GM10847 (cell line): ENCODE measurements around the gene PI4KB.

Source experiments
- POLR2A ChIP-seq: IDR thresholded peaks from 2 replicates; pipeline ENCODE4 v1.6.1; 2011; ENCODE audit not compliant: insufficient read length; ENCODE audit errors: extremely low read depth

PI4KB gene

DNA sequence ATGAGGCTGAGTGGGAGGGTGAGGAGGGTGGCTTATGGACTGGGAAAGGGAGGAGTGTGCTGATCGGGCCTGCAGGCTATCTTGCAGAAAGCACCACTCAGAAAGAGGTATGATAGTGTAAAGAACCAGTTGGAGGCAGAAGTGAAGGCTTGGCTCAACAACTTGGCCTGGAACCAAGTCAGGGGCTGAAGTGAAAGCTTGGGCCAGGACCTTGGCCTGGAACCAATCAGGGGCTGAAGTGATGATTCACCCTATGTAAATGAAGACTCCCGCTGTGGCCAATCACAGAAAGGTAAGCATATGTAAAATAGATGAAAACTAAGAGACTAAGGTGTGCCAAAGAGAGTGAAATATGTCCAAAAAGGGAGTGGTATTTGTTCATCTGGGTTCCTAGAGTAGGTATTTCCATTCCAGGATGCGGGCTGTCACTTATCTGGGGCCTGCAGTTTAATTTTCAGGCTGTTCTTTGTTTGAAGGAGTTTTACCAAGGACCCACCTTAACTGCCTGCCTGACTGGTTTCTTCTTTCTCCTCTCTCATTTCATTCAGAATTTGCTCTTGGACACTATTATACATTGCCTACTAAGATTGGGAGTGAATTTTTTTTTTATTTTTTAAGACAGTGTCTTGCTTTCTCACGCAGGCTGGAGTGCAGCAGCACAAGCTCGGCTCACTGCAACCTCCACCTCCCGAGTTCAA is 25.0 kb upstream of the PI4KB start:
- TF ChIP-seq POLR2A, result no peak

DNA sequence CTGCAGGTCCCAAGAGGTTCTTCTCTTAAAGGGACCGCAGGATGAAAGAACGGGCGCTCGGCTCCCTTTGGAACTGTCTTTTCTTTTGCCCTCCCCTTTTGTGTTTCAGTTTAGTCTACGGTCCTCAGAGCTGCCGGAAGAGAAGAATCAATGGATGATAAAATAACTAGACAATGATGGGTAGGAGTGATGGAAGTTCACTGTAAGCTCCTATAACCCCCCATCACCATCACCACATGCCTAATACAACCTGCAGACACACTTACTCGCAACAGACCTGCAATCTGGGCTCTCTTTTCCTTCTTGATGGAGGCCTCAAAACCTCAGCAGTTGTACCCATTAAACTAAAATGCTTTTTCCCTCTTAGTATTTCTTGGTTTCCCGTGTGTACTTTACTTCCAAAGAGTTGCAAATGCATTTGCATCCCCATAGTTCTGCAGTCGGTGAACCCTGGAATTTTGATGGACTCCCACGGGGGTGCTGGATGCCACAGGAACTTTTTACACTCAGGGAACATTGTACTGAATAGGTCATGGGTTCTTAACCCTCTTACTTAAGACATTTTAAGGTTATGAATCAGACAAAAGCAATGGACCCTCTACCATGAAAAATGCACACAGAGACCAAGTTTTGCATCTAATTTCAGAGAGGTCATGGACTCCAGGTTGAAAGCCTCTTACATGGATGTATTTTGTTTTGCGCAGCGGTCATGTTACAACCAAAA is 20.5 kb upstream of the PI4KB start:
- no peak for TF ChIP-seq POLR2A

DNA sequence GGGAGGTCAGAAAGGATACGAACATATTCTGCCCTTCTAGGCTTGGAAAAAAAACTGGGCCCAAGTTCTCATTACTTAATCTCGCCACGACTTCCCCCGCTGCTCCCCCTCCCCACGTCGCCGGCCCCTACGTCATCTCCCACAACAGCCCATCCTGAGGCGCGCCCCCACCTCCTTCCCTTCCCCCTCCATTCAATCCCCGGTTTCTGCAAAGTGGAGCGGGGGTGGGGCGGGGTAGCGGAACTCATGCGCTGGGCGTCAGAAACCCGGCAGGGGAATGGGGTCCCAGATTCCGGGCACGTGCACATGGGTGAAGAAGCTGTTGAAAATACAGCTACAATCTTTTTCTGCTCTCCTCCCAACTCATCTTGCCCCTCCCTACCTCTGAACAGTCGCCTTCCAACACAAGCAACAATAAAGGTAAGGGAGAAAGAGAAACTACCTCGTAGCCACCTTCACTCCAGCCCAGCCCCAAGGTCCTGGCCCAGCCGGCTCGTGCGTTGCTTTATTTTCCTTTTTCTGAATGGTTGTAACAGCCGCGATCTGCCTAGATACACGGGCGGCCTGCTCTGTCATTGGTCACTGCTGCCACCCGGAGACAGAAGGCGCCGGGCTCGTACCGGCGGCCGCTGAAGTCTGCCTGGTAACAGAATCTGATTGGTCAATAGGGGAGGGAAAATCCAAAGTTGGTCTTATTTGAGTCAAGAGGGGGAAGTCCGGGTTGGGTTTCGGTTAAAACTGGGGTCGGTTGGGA is 19.7 kb upstream of the PI4KB start, which contains the start of gene RFX5:
TSS of gene RFX5 (minus strand) at position 484 of the 754 bp plus-strand sequence. CDS start 932 bp downstream, outside the sequence.
- peak; percentile 17 for TF ChIP-seq POLR2A

DNA sequence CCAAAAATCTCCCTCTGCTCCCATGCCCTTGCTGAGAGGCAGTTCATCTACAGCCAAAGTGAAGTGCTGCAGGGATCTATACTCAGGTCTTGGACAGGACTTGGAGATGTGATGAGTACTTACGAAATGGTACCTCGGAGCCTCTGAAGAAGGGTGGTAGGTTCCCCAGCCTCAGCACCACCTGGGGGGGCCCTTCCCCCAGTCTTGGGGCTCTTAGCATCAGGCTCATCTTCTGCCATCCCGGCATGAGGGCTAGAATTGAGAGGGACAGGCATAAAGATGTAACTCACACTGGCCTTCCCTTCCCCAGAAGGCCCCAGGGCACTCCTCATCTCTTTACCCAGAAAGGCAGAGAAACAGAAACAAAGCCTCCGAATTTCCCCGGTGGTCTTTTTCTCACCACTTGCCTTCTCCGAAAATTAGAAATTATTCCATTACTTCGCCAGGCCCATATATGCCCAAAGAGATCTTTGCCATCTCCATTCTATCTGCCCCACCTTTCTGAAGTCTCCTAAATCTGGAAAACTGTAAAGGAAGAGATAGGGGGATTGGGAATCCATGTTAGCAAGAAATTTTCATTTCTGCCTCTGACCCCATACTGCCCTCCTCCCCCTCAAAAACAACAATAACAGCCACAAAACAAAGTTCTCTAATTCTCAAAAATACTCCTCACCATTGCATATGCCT is 19.0 kb upstream of the PI4KB start:
- no peak for TF ChIP-seq POLR2A

DNA sequence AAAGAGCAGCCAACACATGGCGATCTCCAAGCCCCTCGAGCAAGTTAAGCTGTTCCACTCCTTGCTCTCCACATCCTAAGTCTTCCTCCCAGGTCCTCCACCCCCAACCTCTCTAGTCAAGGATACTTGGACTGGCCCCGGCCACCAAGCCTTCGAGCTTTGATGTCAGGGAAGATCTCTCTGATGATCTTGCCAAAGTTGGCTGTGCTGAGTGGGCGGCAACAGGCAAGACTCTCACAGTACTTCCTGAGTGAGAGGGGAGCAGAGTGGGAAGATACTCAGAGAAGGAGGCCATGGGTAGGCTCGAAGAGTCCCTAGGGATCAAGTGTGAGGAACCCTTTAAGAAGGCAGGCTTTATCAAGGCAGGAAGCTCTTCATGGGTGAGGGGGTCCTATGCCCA is 17.1 kb upstream of the PI4KB start:
- TF ChIP-seq POLR2A, result no peak

DNA sequence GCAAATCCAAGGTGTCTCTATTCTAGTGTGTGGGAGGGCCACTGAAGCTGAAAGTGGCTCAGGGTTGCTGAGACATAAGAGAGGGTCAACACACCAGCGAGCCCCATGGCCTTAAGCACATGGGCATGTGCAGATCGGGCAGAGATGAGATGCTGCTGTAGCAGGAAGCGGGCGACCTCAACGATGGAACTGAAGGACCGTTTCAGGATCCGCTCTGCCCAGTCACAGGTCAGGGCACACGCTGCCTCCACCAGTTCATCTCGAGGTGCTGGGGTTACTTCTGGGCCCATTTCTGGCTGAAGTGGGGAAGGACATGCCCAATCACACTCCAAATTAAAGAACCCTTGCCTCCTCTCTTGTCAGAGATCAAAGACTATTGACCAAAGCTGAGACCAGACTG is 16.4 kb upstream of the PI4KB start:
- no peak for TF ChIP-seq POLR2A

DNA sequence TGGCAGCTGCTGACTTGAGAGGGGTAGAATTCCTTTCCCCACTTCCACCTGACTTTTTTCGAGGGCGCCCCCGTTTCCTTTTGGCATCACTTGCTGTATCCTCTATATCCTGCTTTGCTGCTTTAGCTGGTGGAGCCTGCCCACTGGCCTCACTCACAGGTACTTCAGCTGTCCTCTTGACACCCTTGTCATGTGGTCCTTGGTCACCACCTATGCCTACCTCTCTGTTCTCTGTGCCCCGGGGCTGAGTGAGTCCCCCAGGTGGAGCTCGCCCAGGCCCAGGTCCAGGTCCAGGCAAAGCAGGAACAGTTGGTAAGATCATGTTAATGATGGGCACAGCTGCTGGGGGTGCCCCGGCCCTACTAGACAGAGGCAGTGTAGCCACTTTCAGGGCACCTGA is 15.4 kb upstream of the PI4KB start:
- no peak for TF ChIP-seq POLR2A

DNA sequence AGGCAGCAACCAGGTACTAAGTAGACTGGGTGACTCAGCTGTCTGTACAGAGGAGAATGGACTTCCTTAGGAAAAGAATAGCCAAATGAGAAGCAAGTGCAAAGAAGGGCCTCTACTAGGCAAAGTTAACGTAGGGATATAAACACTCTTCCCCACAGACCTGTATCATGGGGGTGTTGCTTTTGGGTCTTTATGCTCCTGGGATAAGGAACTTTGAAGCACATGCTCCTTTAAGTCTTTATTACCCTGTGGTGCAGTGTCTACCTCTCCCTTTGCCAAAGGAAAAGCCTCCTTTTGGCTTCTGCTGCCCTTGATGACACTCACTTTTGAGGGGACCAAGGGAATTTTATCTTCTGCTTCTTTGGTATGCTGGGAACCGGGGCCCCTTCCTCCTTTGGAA is 14.8 kb upstream of the PI4KB start:
- TF ChIP-seq POLR2A, result no peak

DNA sequence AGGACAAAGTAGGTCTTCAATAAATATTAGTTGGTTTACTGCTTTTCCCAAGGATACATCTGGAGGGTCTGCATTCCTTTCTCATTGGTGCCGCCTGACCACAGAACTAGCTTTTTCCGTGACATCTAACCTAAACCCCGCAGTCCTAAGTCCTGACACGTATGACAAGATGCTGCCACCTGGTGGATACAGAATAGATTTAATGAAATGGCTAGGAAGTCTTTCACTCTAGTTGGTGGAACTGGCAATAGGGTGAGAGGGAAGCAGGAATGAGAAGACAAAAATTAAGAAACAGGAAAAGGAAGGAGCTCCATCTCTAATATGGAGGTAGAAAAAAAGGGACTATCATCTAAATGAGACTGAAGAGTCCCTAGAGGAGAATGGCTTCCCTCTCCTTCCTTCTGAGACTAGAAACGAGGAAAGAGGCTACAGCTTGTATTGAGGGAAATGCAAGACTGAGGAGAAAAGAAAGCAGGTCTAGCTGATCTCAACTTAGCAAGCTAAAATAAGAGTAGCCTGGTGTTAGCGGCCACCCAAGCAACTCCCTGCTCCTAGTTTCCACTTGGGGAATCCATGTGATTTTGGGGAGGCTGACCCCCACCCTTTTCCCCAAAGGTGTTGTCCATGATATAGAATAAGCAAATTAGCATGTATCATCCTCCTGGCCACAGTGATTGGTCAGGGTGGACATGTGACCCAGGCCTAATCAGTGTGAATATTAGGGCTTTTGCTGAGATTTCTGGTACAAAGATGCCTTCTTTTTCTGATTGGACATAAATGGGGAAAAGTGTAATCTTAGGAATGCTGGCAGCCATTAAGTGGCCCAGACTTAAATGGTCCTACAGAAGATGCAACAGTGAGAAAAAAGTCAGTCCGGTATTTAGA is 13.9 kb upstream of the PI4KB start:
- no peak for TF ChIP-seq POLR2A

DNA sequence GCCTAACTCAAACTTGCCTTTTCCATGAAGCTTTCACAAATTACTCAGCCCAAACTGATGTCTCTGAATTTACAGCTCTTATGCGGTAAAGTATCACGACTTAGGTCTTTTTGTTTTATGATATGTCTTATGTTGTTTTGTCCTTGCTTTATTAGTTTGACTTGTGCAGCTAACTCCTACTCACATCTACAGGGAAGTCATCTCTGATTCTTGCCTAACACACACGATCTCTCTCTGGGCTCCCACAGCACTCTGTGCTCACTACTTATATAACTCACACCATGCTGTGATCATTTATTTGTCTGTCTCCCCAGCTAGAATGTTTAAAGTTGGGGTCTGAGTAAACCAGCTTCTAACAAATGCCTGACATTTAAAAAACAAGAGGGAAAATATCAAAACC is 9.3 kb upstream of the PI4KB start:
- no peak for TF ChIP-seq POLR2A

DNA sequence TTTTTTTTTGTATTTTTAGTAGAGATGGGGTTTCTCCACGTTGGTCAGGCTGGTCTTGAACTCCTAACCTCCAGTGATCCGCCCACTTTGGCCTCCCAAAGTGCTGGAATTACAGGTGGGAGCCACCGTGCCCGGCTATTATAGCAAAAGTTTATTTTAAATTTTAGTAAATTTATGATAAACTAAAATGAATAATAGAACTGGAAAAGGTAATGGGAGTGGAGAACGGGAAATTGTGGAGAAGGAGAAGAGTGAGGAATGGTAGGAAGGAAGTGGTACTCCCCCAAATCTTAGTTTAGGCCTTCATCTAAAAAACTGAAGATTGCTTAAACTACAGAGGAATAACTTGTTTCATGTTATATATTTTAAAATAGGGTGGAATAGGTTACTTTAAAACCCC is 7.6 kb upstream of the PI4KB start:
- TF ChIP-seq POLR2A, result no peak

DNA sequence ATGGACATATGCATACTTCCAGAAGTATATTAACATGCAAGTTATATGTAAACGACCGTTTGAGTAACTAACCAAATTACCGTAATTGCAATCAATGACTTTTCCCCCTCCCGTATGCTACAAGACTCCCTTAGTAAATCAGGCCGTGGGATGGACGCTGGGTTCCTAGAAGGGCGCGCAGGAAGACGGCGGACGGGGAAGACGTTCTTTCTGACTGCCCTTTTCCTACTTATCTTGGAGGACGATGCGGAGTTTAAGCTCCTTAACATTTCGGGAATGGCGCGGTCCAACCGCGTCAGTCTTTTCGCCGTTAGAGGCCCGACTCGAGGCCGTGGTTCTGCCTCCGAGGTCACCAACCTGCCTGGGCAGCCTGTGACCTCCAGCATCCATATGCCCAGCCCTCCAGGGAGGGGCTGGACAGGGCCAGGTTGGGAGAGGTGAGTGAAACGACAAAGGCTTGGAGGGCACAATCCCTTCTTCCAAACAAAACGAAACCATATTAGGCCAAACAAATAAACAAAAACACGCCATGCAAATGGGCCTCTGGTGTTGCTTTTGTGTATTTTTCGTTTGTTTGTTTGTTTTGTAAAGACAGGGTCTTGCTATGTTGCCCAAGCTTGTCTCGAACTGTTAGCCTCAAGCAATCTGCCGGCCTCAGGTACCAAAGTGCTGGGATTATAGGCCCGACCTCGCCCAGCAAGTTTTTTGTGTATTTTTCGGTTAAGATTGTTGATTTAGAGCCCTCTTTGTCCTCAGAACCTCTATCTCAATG is 873 bp upstream of the PI4KB start:
- no peak for TF ChIP-seq POLR2A

DNA sequence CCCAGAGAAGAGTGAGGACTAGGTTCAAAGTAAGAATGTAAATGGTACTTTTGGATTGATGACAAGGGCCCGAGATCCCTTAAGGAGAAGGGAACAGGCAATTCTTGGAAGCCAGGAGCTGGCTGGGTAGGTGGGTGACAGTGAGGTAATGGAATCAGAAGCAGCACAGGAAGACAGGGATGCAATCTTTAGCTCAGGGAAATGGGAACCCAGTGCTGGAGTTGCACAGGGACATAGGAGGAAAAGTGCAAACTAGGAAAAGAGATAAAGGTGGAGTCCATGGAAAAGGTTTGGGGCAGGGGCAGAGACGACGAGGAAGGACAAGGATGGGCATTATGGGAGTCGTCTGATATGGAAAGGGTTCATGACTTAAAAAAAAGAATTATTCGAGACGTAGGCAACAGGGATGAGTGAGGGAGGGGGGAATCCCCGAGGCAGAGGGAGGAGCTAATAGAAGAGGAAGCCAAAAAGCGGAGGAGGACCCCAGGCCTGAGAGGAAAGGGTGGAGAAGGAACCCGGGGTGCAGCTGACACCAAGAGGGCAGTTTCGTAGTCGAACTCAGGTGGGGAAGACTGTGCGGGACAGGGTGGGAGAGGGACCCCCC is 495 bp downstream of the PI4KB start:
- TF ChIP-seq POLR2A, result no peak
